Esophagus squamous epithelium (tissue), 4 donors: ENCODE measurements around the gene RAMP1.

ENCODE experiments used
- POLR2A ChIP-seq, 4 donors: fragments of 450-650 bp; IDR thresholded peaks; one replicate each; pipeline ENCODE4 v1.6.1; 2017; ENCODE audit warnings: antibody characterized with exemption in 4 of 4, mild to moderate bottlenecking in 4 of 4, moderate library complexity in 3 of 4
- TF ChIP-seq, protein P1 (sequence below), 6 experiments: fragments of 450-650 bp in 4 of 6; fragments of 200-600 bp in 2 of 6; sonication (generic) in 2 of 6; IDR thresholded peaks; one replicate each; pipeline ENCODE4 v1.5.1; 2016 to 2019; ENCODE audit warnings: antibody characterized with exemption in 6 of 6, mild to moderate bottlenecking in 4 of 6, moderate library complexity in 4 of 6

DNA sequence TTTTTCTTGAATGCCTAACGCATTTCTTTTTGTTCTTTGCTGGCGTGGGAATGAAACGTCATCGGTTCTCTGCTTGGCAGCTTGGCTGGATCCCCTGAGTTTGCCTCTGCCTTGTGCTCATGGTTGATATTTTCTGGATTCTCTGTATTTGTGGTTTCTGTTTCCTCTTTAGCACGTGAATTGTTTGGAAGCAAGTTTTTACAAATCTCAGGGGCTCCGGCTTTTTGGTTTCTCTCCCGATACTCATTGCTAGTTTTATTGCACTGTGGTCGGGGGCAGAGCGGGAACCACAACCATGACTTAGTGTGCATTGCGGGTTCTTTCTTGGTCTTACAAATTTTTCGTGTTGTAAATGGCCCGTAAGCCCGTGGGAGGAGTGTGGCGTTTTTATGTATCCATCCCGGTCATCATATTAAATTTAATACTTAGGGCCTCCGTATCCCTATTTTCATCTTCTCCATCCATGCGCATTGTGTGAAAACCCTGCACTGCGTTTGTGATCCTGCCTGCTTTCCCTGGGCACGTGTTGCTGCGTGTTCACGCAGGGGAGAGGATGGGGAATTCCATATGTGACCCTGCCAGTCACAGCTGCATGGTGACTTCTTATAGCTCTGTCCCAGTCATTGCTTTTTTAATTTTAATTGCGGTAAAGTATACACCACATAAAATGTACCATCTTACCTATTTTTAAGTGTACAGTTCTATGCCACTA lies 9.4 kb downstream of the RAMP1 start:
- TF ChIP-seq, protein P1, sequence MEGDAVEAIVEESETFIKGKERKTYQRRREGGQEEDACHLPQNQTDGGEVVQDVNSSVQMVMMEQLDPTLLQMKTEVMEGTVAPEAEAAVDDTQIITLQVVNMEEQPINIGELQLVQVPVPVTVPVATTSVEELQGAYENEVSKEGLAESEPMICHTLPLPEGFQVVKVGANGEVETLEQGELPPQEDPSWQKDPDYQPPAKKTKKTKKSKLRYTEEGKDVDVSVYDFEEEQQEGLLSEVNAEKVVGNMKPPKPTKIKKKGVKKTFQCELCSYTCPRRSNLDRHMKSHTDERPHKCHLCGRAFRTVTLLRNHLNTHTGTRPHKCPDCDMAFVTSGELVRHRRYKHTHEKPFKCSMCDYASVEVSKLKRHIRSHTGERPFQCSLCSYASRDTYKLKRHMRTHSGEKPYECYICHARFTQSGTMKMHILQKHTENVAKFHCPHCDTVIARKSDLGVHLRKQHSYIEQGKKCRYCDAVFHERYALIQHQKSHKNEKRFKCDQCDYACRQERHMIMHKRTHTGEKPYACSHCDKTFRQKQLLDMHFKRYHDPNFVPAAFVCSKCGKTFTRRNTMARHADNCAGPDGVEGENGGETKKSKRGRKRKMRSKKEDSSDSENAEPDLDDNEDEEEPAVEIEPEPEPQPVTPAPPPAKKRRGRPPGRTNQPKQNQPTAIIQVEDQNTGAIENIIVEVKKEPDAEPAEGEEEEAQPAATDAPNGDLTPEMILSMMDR (IDR thresholded peaks at IDR 0.05), result no peak
- no peak for TF ChIP-seq POLR2A (IDR thresholded peaks at IDR 0.05)
